SIG-M5 treated with dmso at 0.1 percent for 504 hours (cell line): Measurements from ENCODE around the gene DPP10.

ENCODE experiments used
- DNase-seq: peaks from one replicate; lab custom pipeline; 2025; ENCODE audit not compliant: unreplicated experiment; lab: John Stamatoyannopoulos, UW

DPP10 gene

GRCh38 chr2:115635430-115635829, 1193.0 kb downstream of the DPP10 start:
- no peak for DNase-seq

GRCh38 chr2:115649731-115650130, 1207.3 kb downstream of the DPP10 start:
- DNase-seq = no peak

GRCh38 chr2:115650827-115651226, 1208.4 kb downstream of the DPP10 start:
- DNase-seq = no peak

- DNase-seq = no peak
Measured at GRCh38 chr2:115652652-115653051, 1210.2 kb downstream of the DPP10 start.

- no peak for DNase-seq
Measured at GRCh38 chr2:115654362-115654761, 1211.9 kb downstream of the DPP10 start.

- DNase-seq = no peak
Measured at GRCh38 chr2:115678129-115678528, 1235.7 kb downstream of the DPP10 start.

- DNase-seq = no peak
Measured at GRCh38 chr2:115684345-115684744, 1241.9 kb downstream of the DPP10 start.

GRCh38 chr2:115691409-115691808, 1249.0 kb downstream of the DPP10 start:
- no peak for DNase-seq

- DNase-seq = no peak
Measured at GRCh38 chr2:115694651-115695050, 1252.2 kb downstream of the DPP10 start.

GRCh38 chr2:115733190-115733775, 1290.8 kb downstream of the DPP10 start:
- DNase-seq = no peak

- no peak for DNase-seq
Measured at GRCh38 chr2:115738111-115738510, 1295.7 kb downstream of the DPP10 start.

- no peak for DNase-seq
Measured at GRCh38 chr2:115739574-115739973, 1297.1 kb downstream of the DPP10 start.

- DNase-seq = no peak
Measured at GRCh38 chr2:115746151-115746550, 1303.7 kb downstream of the DPP10 start.

GRCh38 chr2:115757286-115757685, 1314.8 kb downstream of the DPP10 start:
- DNase-seq = no peak

GRCh38 chr2:115763601-115764000, 1321.2 kb downstream of the DPP10 start:
- DNase-seq = no peak

GRCh38 chr2:115771516-115771915, 1329.1 kb downstream of the DPP10 start:
- DNase-seq = no peak

GRCh38 chr2:115774361-115774760, 1331.9 kb downstream of the DPP10 start:
- no peak for DNase-seq

- no peak for DNase-seq
Measured at GRCh38 chr2:115779085-115779632, 1336.7 kb downstream of the DPP10 start.

GRCh38 chr2:115782286-115782685, 1339.8 kb downstream of the DPP10 start:
- DNase-seq = no peak

GRCh38 chr2:115796078-115796477, 1353.6 kb downstream of the DPP10 start:
- DNase-seq = no peak

- no peak for DNase-seq
Measured at GRCh38 chr2:115807276-115807675, 1364.8 kb downstream of the DPP10 start.

GRCh38 chr2:115825912-115826311, 1383.5 kb downstream of the DPP10 start:
- no peak for DNase-seq

- no peak for DNase-seq
Measured at GRCh38 chr2:115833196-115833595, 1390.8 kb downstream of the DPP10 start.
